Sigmoid colon (tissue), 7 donors: ENCODE data around the gene RRP36. TPM values are rescaled to one million over a fixed set of nuclear protein-coding genes. Genes with fewer than 3 reads are reported as not detected.

Experiments
- DNase-seq: peaks from one replicate; pipeline ENCODE4 v3.0.0-alpha.2; 2019
- H3K27ac ChIP-seq, 4 donors: fragments of 200-600 bp; sonication (generic); one replicate each; pipeline ENCODE4 v1.5.1; 2016 to 2019; ENCODE audit warnings: mild to moderate bottlenecking in 1 of 4
- H3K27me3 ChIP-seq, 3 donors: fragments of 200-600 bp; sonication (generic); one replicate each; pipeline ENCODE4 v1.5.1; 2019; ENCODE audit warnings: mild to moderate bottlenecking in 1 of 3
- H3K36me3 ChIP-seq, 4 donors: fragments of 200-600 bp; sonication (generic); one replicate each; pipeline ENCODE4 v1.5.1; 2016 to 2019
- H3K4me1 ChIP-seq, 4 donors: fragments of 200-600 bp; sonication (generic); one replicate each; pipeline ENCODE4 v1.5.1; 2017 to 2019
- H3K4me3 ChIP-seq, 4 donors: fragments of 200-600 bp; sonication (generic); one replicate each; pipeline ENCODE4 v1.5.1; 2017 to 2019; ENCODE audit warnings: mild to moderate bottlenecking in 2 of 4, moderate library complexity in 1 of 4
- H3K9me3 ChIP-seq, 4 donors: fragments of 200-600 bp in 3 of 4; sonication (generic) in 3 of 4; one replicate each; pipeline versions ENCODE4 v1.5.1 to v1.6.1; 2013 to 2019
- EP300 ChIP-seq, 4 donors: sonication (generic); formaldehyde crosslinking; IDR thresholded peaks; one replicate each; pipeline ENCODE4 v1.6.1; 2017; ENCODE audit warnings: antibody characterized with exemption in 4 of 4
- POLR2A ChIP-seq, 2 donors: fragments of 450-650 bp; IDR thresholded peaks; one replicate each; pipeline ENCODE4 v1.6.1; 2016; ENCODE audit warnings: antibody characterized with exemption in 2 of 2, mild to moderate bottlenecking in 2 of 2, moderate library complexity in 2 of 2
- POLR2AphosphoS5 ChIP-seq, 4 donors: sonication (generic); formaldehyde crosslinking; IDR thresholded peaks; one replicate each; pipeline ENCODE4 v1.6.1; 2017; ENCODE audit warnings: antibody characterized with exemption in 4 of 4
- WGBS, 2 donors: extraction: QIAGEN DNeasy Blood & Tissue Kit; methylation state at CpG; one replicate each; pipeline ENCODE4 v1.1.7; 2013; 5-methylcytosine and 5-hydroxymethylcytosine counted together
- intact Hi-C: fragments of 100-400 bp; cut with DNase I; formaldehyde crosslinking; loops from one replicate; pipeline ENCODE4 v1.15.1; 2023
- polyA plus RNA-seq, 3 donors: library from polyadenylated mRNA; stranded (reverse); fragments of 200-250 nt; gene quantifications; one replicate each; pipeline ENCODE4 v1.2.3, GENCODE V29; 2013
- total RNA-seq, 4 donors: library from RNA; depleted of rRNA; stranded (reverse); fragments of >200 nt; gene quantifications; one replicate each; pipeline ENCODE4 v1.1.0, GENCODE V29; 2016
- TF ChIP-seq, protein P1 (sequence below), 4 experiments: fragments of 450-650 bp in 3 of 4; fragments of 200-600 bp in 1 of 4; IDR thresholded peaks; one replicate each; pipeline ENCODE4 v1.5.1; 2016 to 2019; ENCODE audit warnings: antibody characterized with exemption in 4 of 4, mild to moderate bottlenecking in 3 of 4, moderate library complexity in 2 of 4
- donor health status: healthy with polysubstance abuse.
- donor health status: Bipolar disorder and iron deficiency.
- donor health status: healthy.

The RRP36 gene
- total and polyA plus RNA-seq, 7 donors: 24.6 to 50.8 (median 42.7) TPM

- WGBS, 2 donors: 10 to 15% methylated on average over 22 of the region's 22 CpGs
- TF ChIP-seq EP300 (IDR thresholded peaks at IDR 0.05) (no peak), POLR2AphosphoS5 (IDR thresholded peaks at IDR 0.05) (no peak), POLR2A (IDR thresholded peaks at IDR 0.05) (no peak)
- TF ChIP-seq, protein P1, sequence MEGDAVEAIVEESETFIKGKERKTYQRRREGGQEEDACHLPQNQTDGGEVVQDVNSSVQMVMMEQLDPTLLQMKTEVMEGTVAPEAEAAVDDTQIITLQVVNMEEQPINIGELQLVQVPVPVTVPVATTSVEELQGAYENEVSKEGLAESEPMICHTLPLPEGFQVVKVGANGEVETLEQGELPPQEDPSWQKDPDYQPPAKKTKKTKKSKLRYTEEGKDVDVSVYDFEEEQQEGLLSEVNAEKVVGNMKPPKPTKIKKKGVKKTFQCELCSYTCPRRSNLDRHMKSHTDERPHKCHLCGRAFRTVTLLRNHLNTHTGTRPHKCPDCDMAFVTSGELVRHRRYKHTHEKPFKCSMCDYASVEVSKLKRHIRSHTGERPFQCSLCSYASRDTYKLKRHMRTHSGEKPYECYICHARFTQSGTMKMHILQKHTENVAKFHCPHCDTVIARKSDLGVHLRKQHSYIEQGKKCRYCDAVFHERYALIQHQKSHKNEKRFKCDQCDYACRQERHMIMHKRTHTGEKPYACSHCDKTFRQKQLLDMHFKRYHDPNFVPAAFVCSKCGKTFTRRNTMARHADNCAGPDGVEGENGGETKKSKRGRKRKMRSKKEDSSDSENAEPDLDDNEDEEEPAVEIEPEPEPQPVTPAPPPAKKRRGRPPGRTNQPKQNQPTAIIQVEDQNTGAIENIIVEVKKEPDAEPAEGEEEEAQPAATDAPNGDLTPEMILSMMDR (IDR thresholded peaks at IDR 0.05): no peak
- peaks cover 3 to 51% (median 12%) of the 10 kb centered on the region in 4 donors for H3K36me3 ChIP-seq
- no peaks in the 10 kb centered on the region for H3K27me3 ChIP-seq
- intact Hi-C loops: loop anchor here (2.0 to 5.0 kb wide), 2 partner anchors 32 to 89 kb away; partner anchors contain the start of gene RRP36
- peak overlapping the region; percentile 48 to 78 (median 71) for H3K4me3 ChIP-seq
- no peak for DNase-seq
- H3K4me1 ChIP-seq: peaks cover 0 to 19% (median 14%) of the 10 kb centered on the region in 4 donors
- peak overlapping the region; percentile 92 to 95 (median 94) for H3K27ac ChIP-seq
- H3K9me3 ChIP-seq: no peaks in the 10 kb centered on the region
Observed at GRCh38 chr6:43052842-43053544, 31.6 kb downstream of the RRP36 start.

GRCh38 chr6:43053545-43054205, 32.3 kb downstream of the RRP36 start, which contains the start of gene CUL7:
TSS of gene CUL7 (minus strand) at chr6:43053851. CDS start at chr6:43052788, 1,063 bp downstream.
- TF ChIP-seq EP300 (IDR thresholded peaks at IDR 0.05) (no peak), POLR2A (IDR thresholded peaks at IDR 0.05) (peak in 1 of 2 donors; percentile 67), POLR2AphosphoS5 (IDR thresholded peaks at IDR 0.05) (peak; percentile 66 to 86 (median 80))
- TF ChIP-seq, protein P1 (IDR thresholded peaks at IDR 0.05): no peak
- 2% methylated on average over 45 of the region's 45 CpGs for WGBS, 2 donors
- DNase-seq: peak; percentile 95
- Histone ChIP-seq H3K27ac (peak within 1 kb of the TSS; percentile 92 to 95 (median 94)), H3K27me3 (no peaks in the 10 kb centered on the region), H3K4me3 (peak within 1 kb of the TSS; percentile 48 to 78 (median 71)), H3K4me1 (peaks cover 0 to 26% (median 21%) of the 10 kb centered on the region in 4 donors), H3K9me3 (no peaks in the 10 kb centered on the region), H3K36me3 (peaks cover 3 to 46% (median 12%) of the 10 kb centered on the region in 4 donors)
- intact Hi-C loops: loop anchor here (2.0 to 5.0 kb wide), 3 partner anchors 33 to 89 kb away; partner anchors contain the start of genes PEX6 and RRP36

GRCh38 chr6:43054206-43054943, 33.0 kb downstream of the RRP36 start:
- WGBS, 2 donors: 76 to 78% methylated on average over 17 of the region's 17 CpGs
- no peak for TF ChIP-seq POLR2AphosphoS5 (IDR thresholded peaks at IDR 0.05)
- TF ChIP-seq POLR2A (IDR thresholded peaks at IDR 0.05): no peak
- TF ChIP-seq EP300 (IDR thresholded peaks at IDR 0.05): no peak
- TF ChIP-seq, protein P1 (IDR thresholded peaks at IDR 0.05): no peak
- peaks cover 0 to 29% (median 23%) of the 10 kb centered on the region in 4 donors for H3K4me1 ChIP-seq
- H3K4me3 ChIP-seq: peak overlapping the region; percentile 48 to 78 (median 71)
- H3K9me3 ChIP-seq: no peaks in the 10 kb centered on the region
- intact Hi-C loops: loop anchor here (2.0 to 5.0 kb wide), 2 partner anchors 76 to 88 kb away; partner anchors contain the start of gene PEX6
- H3K27me3 ChIP-seq: no peaks in the 10 kb centered on the region
- H3K36me3 ChIP-seq: peaks cover 3 to 39% (median 8%) of the 10 kb centered on the region in 4 donors
- peak overlapping the region; percentile 92 to 95 (median 94) for H3K27ac ChIP-seq
- DNase-seq: no peak

GRCh38 chr6:43055966-43056365, 34.5 kb downstream of the RRP36 start:
- H3K27me3 ChIP-seq: no peaks in the 10 kb centered on the region
- no peaks in the 10 kb centered on the region for H3K9me3 ChIP-seq
- peaks cover 3 to 32% (median 8%) of the 10 kb centered on the region in 4 donors for H3K36me3 ChIP-seq
- no peak overlapping the region for H3K4me3 ChIP-seq
- H3K27ac ChIP-seq: no peak overlapping the region
- TF ChIP-seq, protein P1 (IDR thresholded peaks at IDR 0.05): no peak
- TF ChIP-seq POLR2A (IDR thresholded peaks at IDR 0.05) (no peak), EP300 (IDR thresholded peaks at IDR 0.05) (no peak), POLR2AphosphoS5 (IDR thresholded peaks at IDR 0.05) (no peak)
- no peak for DNase-seq
- 88 to 90% methylated on average over 8 of the region's 8 CpGs for WGBS, 2 donors
- peaks cover 0 to 41% (median 31%) of the 10 kb centered on the region in 4 donors for H3K4me1 ChIP-seq
- intact Hi-C loops: loop anchor here (2.0 to 5.0 kb wide), 2 partner anchors 77 to 116 kb away; partner anchors contain the start of genes PEX6 and SRF
